Stimulated activated memory B cell treated with anti-CD40 and anti-IgM and Interleukin-4, amounts not matched to agents 10 μg/mL and 1 μg/mL and 100 μg/mL, for 72 hours (primary cell): ENCODE data around the gene DDC.
"Not testable (repeated sequence)": the region's sequence is repeated elsewhere in the genome, so short reads cannot be mapped to it uniquely, and the experiment has no call there.

Source experiments
- ATAC-seq: fragments of 150-1000 bp; cut with Tn5 transposase; 2 replicates; pipeline ENCODE4 v1.10.0; 2021
- H3K27ac Mint-ChIP-seq: one replicate; pipeline ENCODE4 v1.8.0; 2022; ENCODE audit warnings: mild to moderate bottlenecking, mixed read lengths
- H3K27me3 Mint-ChIP-seq: one replicate; pipeline ENCODE4 v1.8.0; 2022; ENCODE audit warnings: mixed read lengths
- H3K36me3 Mint-ChIP-seq: one replicate; pipeline ENCODE4 v1.8.0; 2022; ENCODE audit warnings: mixed read lengths
- H3K4me1 Mint-ChIP-seq: one replicate; pipeline ENCODE4 v1.8.0; 2022; ENCODE audit warnings: mixed read lengths
- H3K4me3 Mint-ChIP-seq: one replicate; pipeline ENCODE4 v1.8.0; 2022; ENCODE audit warnings: mild to moderate bottlenecking, moderate library complexity, mixed read lengths
- H3K9me3 Mint-ChIP-seq: one replicate; pipeline ENCODE4 v1.8.0; 2022; ENCODE audit warnings: mixed read lengths

Gene DDC

GRCh38 chr7:50594136-50594535 is 28.9 kb upstream of the DDC start:
- Mint-ChIP-seq H3K27me3 (peaks cover 61% of the 10 kb centered on the region), H3K27ac (no peak overlapping the region), H3K4me3 (no peak overlapping the region), H3K9me3 (no peaks in the 10 kb centered on the region), H3K36me3 (no peaks in the 10 kb centered on the region), H3K4me1 (no peaks in the 10 kb centered on the region)
- ATAC-seq, result no peak

- Mint-ChIP-seq H3K4me3 (no peak overlapping the region), H3K27ac (no peak overlapping the region), H3K9me3 (no peaks in the 10 kb centered on the region), H3K27me3 (peaks cover 64% of the 10 kb centered on the region), H3K36me3 (no peaks in the 10 kb centered on the region), H3K4me1 (no peaks in the 10 kb centered on the region)
- no peak for ATAC-seq
Observed at GRCh38 chr7:50592940-50593339, 27.7 kb upstream of the DDC start.

GRCh38 chr7:50591480-50592438 is 26.6 kb upstream of the DDC start:
- Mint-ChIP-seq H3K27me3 (peaks cover 73% of the 10 kb centered on the region), H3K36me3 (no peaks in the 10 kb centered on the region), H3K9me3 (no peaks in the 10 kb centered on the region), H3K27ac (no peak overlapping the region), H3K4me3 (no peak overlapping the region), H3K4me1 (no peaks in the 10 kb centered on the region)
- no peak for ATAC-seq

- peaks cover 73% of the 10 kb centered on the region for H3K27me3 Mint-ChIP-seq
- H3K4me3 Mint-ChIP-seq, result no peak overlapping the region
- H3K36me3 Mint-ChIP-seq, result no peaks in the 10 kb centered on the region
- H3K4me1 Mint-ChIP-seq, result no peaks in the 10 kb centered on the region
- no peaks in the 10 kb centered on the region for H3K9me3 Mint-ChIP-seq
- ATAC-seq, result no peak
- H3K27ac Mint-ChIP-seq, result no peak overlapping the region
Observed at GRCh38 chr7:50591098-50591479, 25.9 kb upstream of the DDC start.

- no peaks in the 10 kb centered on the region for H3K36me3 Mint-ChIP-seq
- no peaks in the 10 kb centered on the region for H3K4me1 Mint-ChIP-seq
- no peak overlapping the region for H3K27ac Mint-ChIP-seq
- H3K4me3 Mint-ChIP-seq, result no peak overlapping the region
- no peaks in the 10 kb centered on the region for H3K9me3 Mint-ChIP-seq
- no peak for ATAC-seq
- H3K27me3 Mint-ChIP-seq, result peaks cover 73% of the 10 kb centered on the region
Observed at GRCh38 chr7:50590535-50590934, 25.3 kb upstream of the DDC start.

GRCh38 chr7:50589364-50589763 is 24.2 kb upstream of the DDC start:
- Mint-ChIP-seq H3K9me3 (no peaks in the 10 kb centered on the region), H3K36me3 (no peaks in the 10 kb centered on the region), H3K4me1 (no peaks in the 10 kb centered on the region), H3K27ac (no peak overlapping the region), H3K4me3 (no peak overlapping the region), H3K27me3 (peaks cover 64% of the 10 kb centered on the region)
- ATAC-seq, result no peak

GRCh38 chr7:50588937-50589336 is 23.7 kb upstream of the DDC start:
- no peak for ATAC-seq

GRCh38 chr7:50587737-50588136 is 22.5 kb upstream of the DDC start:
- H3K4me1 Mint-ChIP-seq, result no peaks in the 10 kb centered on the region
- peaks cover 56% of the 10 kb centered on the region for H3K27me3 Mint-ChIP-seq
- ATAC-seq, result no peak
- H3K9me3 Mint-ChIP-seq, result peaks cover 9% of the 10 kb centered on the region
- H3K36me3 Mint-ChIP-seq, result no peaks in the 10 kb centered on the region
- H3K4me3 Mint-ChIP-seq, result no peak overlapping the region
- H3K27ac Mint-ChIP-seq, result no peak overlapping the region

More at GRCh38 chr7:50588937-50589336, 23.7 kb upstream of the DDC start:
- Mint-ChIP-seq H3K27me3 (peaks cover 64% of the 10 kb centered on the region), H3K4me3 (no peak overlapping the region), H3K36me3 (no peaks in the 10 kb centered on the region), H3K4me1 (no peaks in the 10 kb centered on the region), H3K9me3 (peaks cover 4% of the 10 kb centered on the region), H3K27ac (no peak overlapping the region)

GRCh38 chr7:50584793-50585408 is 19.7 kb upstream of the DDC start:
- Mint-ChIP-seq H3K27ac (no peak overlapping the region), H3K4me3 (no peak overlapping the region), H3K4me1 (no peaks in the 10 kb centered on the region), H3K9me3 (peaks cover 10% of the 10 kb centered on the region), H3K27me3 (peaks cover 39% of the 10 kb centered on the region), H3K36me3 (no peaks in the 10 kb centered on the region)
- no peak for ATAC-seq

GRCh38 chr7:50584386-50584785 is 19.2 kb upstream of the DDC start:
- H3K36me3 Mint-ChIP-seq, result no peaks in the 10 kb centered on the region
- no peak for ATAC-seq
- no peaks in the 10 kb centered on the region for H3K4me1 Mint-ChIP-seq
- H3K4me3 Mint-ChIP-seq, result no peak overlapping the region
- H3K27me3 Mint-ChIP-seq, result peaks cover 34% of the 10 kb centered on the region
- no peak overlapping the region for H3K27ac Mint-ChIP-seq
- H3K9me3 Mint-ChIP-seq, result peaks cover 10% of the 10 kb centered on the region

- ATAC-seq, H3K4me3 Mint-ChIP-seq, H3K4me1 Mint-ChIP-seq, H3K36me3 Mint-ChIP-seq, H3K9me3 Mint-ChIP-seq, H3K27ac Mint-ChIP-seq: not testable (repeated sequence)
- H3K27me3 Mint-ChIP-seq, result peaks cover 24% of the 10 kb centered on the region
Observed at GRCh38 chr7:50583295-50583694, 18.1 kb upstream of the DDC start.

- not testable (repeated sequence) for H3K4me3 Mint-ChIP-seq, H3K4me1 Mint-ChIP-seq
Observed at GRCh38 chr7:50582271-50582670, 17.1 kb upstream of the DDC start.

GRCh38 chr7:50580666-50581065 is 15.5 kb upstream of the DDC start:
- H3K9me3 Mint-ChIP-seq, result peaks cover 15% of the 10 kb centered on the region
- H3K27ac Mint-ChIP-seq, H3K36me3 Mint-ChIP-seq, H3K4me1 Mint-ChIP-seq, ATAC-seq, H3K4me3 Mint-ChIP-seq: not testable (repeated sequence)
- peaks cover 28% of the 10 kb centered on the region for H3K27me3 Mint-ChIP-seq

More at GRCh38 chr7:50582271-50582670, 17.1 kb upstream of the DDC start:
- not testable (repeated sequence) for H3K27ac Mint-ChIP-seq, ATAC-seq, H3K36me3 Mint-ChIP-seq
- peaks cover 24% of the 10 kb centered on the region for H3K27me3 Mint-ChIP-seq
- peaks cover 13% of the 10 kb centered on the region for H3K9me3 Mint-ChIP-seq

GRCh38 chr7:50580057-50580456 is 14.9 kb upstream of the DDC start:
- no peaks in the 10 kb centered on the region for H3K36me3 Mint-ChIP-seq
- peaks cover 28% of the 10 kb centered on the region for H3K27me3 Mint-ChIP-seq
- peaks cover 15% of the 10 kb centered on the region for H3K9me3 Mint-ChIP-seq
- H3K4me3 Mint-ChIP-seq, result no peak overlapping the region
- no peaks in the 10 kb centered on the region for H3K4me1 Mint-ChIP-seq
- no peak for ATAC-seq
- no peak overlapping the region for H3K27ac Mint-ChIP-seq

GRCh38 chr7:50578105-50578504 is 12.9 kb upstream of the DDC start:
- peaks cover 28% of the 10 kb centered on the region for H3K27me3 Mint-ChIP-seq
- H3K4me3 Mint-ChIP-seq, ATAC-seq, H3K36me3 Mint-ChIP-seq, H3K4me1 Mint-ChIP-seq, H3K9me3 Mint-ChIP-seq, H3K27ac Mint-ChIP-seq: not testable (repeated sequence)

- H3K9me3 Mint-ChIP-seq, result peaks cover 5% of the 10 kb centered on the region
- H3K36me3 Mint-ChIP-seq, result no peaks in the 10 kb centered on the region
- no peak for ATAC-seq
- no peak overlapping the region for H3K27ac Mint-ChIP-seq
- H3K4me1 Mint-ChIP-seq, result no peaks in the 10 kb centered on the region
- H3K27me3 Mint-ChIP-seq, result peaks cover 28% of the 10 kb centered on the region
- H3K4me3 Mint-ChIP-seq, result no peak overlapping the region
Observed at GRCh38 chr7:50577569-50577968, 12.4 kb upstream of the DDC start.
